GM04504 (cell line): ENCODE results near the gene BEST3.
"Not testable (repeated sequence)": the region's sequence is repeated elsewhere in the genome, so short reads cannot be mapped to it uniquely, and the experiment has no call there.

Source experiments
- DNase-seq: peaks from one replicate; pipeline ENCODE4 v3.0.0-alpha.2; 2012; ENCODE audit warnings: low read depth

BEST3 gene

GRCh38 chr12:69688021-69688420 is 11.1 kb downstream of the BEST3 start:
- no peak for DNase-seq

- DNase-seq = no peak
These were observed 11.7 kb downstream of the BEST3 start for GRCh38 chr12:69687390-69687789.

DNA sequence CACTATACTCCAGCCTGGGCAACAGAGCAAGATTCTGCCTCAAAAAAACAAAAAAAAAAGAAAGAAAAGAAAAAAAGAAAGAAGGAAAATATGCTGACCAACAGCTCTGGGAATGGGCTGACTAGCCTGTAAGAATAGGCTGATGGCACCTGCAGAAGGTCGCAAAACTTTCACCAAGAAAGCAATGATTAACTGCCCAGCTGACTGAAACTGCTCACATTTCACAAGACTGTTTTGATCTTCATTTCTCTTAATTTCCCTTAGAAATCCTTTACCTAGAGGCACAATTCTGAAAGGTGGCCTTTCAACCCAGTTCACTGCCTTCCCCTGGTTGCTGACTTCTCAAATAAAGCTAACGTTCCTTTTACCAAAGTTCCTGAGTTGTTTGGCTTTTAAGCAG is 12.4 kb downstream of the BEST3 start:
- DNase-seq = no peak

- no peak for DNase-seq
These were observed 13.3 kb downstream of the BEST3 start for GRCh38 chr12:69685810-69686209.

GRCh38 chr12:69684466-69684865 is 14.6 kb downstream of the BEST3 start:
- no peak for DNase-seq

DNA sequence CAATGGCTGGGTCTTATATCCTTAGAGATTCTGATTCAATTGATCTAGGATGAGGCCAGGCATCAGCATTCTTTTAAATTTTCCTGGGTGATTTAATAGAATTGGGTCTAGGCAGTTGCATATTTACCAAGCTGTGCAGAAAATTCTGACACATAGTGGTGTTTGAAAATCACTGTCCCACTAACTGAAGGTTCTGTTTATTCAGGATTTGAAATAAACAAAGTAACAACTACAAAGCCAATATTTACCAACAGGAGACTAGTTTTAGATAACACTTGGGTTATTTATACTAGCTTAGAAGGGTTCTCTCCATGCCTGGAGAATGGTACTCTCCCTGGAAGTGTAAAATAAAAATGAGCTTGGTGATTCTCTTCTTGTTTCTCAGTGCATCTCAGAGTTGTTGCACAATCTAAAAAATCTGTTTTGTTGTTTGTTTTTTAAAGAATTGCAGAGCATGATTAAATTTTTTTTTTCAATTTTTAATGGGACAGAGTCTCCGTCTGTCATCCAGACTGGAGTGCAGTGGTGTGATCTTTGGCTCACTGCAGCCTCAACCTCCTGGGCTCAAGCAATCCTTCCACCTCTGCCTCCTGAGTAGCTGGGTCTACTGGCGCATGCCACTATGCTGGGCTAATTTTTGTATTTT is 16.9 kb downstream of the BEST3 start:
- DNase-seq = no peak

GRCh38 chr12:69679119-69679518 is 20.0 kb downstream of the BEST3 start:
- DNase-seq = no peak

- no peak for DNase-seq
These were observed 22.7 kb downstream of the BEST3 start for GRCh38 chr12:69676257-69677012.

GRCh38 chr12:69672195-69672594 is 26.9 kb downstream of the BEST3 start:
- DNase-seq = no peak

DNA sequence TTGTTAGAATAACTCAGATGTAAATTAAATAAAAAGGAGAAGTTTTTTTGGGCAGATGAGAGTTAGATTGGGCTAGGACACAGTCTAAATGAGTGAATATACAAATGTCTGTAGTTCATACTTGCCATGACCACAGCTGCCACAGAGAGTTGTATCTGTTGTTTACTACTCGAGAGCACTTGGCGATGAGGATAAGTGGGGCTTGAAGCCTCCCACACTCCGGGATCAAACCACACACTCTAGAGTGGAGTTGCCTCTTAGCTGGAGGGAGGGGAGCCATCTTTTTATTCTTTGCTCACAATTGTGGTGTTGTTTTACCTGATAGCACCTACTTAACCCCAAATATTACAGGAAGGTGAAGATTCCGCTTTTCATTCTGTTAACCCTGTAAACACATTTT is 27.5 kb downstream of the BEST3 start:
- no peak for DNase-seq

GRCh38 chr12:69666798-69667197 is 32.3 kb downstream of the BEST3 start:
- DNase-seq = no peak

DNA sequence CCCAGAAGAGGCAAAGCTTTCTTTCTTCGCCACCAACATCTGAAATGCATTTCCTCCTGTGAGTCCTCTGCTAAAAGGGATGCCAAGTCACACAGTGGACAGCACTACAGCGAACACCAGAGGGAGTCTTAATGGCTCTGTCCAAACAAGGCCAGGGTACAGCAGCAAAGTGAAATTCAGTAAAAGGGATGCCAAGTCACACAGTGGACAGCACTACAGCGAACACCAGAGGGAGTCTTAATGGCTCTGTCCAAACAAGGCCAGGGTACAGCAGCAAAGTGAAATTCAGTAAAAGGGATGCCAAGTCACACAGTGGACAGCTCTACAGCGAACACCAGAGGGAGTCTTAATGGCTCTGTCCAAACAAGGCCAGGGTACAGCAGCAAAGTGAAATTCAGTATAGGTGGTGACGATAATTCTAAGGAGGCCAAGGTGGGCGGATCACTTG is 34.1 kb downstream of the BEST3 start:
- DNase-seq = not testable (repeated sequence)

DNA sequence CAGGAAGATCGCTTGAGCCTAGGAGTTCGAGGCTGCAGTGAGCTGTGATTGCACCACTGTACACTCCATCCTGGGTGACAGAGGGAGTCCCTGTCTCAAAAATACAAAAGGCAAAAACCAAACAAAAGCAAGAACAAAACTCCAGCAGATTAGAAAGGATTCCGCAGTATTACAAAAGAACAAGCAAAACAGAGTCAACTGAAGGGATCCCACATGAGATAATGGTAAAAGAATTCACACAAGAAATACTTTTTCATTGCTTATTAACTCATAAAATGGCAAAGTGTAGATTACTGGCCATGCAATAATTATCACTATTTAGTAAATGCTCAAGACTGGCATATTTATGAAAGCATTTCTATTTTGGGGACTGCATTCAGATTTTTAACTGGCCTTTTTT is 35.4 kb downstream of the BEST3 start:
- DNase-seq = no peak

DNA sequence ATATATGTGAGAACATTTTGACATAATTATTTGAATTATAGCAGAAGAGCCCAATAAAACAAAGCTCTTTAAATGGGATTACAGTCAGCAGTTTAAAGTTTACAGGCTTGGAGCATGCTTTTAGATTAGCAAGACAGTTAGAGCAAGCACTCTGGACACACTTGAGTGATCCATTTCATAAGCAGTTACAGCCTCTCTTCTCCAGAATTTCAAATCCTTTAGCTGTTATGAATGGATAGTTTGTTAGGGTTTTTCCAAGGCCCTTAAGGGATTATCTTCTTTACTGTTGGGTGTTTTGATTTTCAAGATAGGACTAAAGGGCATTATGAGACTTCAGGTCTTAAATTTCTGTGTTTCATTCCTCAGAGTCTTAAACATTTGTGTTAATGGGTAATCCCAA is 36.3 kb downstream of the BEST3 start:
- no peak for DNase-seq

GRCh38 chr12:69661386-69661785 is 37.7 kb downstream of the BEST3 start:
- DNase-seq = no peak

- no peak for DNase-seq
These were observed 38.8 kb downstream of the BEST3 start for GRCh38 chr12:69660164-69660863.

DNA sequence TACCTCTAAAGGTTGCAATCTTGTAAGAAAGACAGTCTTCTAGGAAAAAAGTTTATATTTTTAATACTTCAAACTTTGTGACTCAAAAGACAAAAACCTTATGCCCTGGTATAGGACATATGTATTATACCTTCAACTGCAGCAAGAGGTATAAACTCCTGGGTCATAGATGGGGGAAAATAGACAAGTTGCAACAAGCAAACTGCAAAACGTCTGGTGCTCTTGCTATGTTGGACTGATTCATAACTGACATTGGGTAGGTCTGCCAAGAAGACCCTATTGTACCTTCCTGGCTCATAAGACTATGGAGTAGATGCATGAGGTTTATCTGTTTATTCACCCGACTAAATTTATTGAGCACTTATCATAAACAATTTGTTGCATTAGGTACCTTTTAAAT is 40.9 kb downstream of the BEST3 start:
- no peak for DNase-seq

GRCh38 chr12:69657376-69658137 is 41.5 kb downstream of the BEST3 start:
- no peak for DNase-seq

- DNase-seq = peak; percentile 45
These were observed 43.3 kb downstream of the BEST3 start for GRCh38 chr12:69655616-69656340.

GRCh38 chr12:69653703-69654102 is 45.4 kb downstream of the BEST3 start:
- DNase-seq = no peak

- DNase-seq = no peak
These were observed 47.2 kb downstream of the BEST3 start for GRCh38 chr12:69651922-69652321.

- no peak for DNase-seq
These were observed 49.6 kb downstream of the BEST3 start for GRCh38 chr12:69649529-69649928.
